CD4-positive, alpha-beta T cell treated with Interleukin-17A for 4 hours (primary cell): Measurements from ENCODE around the gene CERS6.

ENCODE experiments used
- DNase-seq: peaks from one replicate; pipeline ENCODE4 v3.0.0-alpha.2; 2020; ENCODE audit warnings: mixed read lengths

CERS6 gene

GRCh38 chr2:168608796-168609195 is 152.7 kb downstream of the CERS6 start:
- DNase-seq: no peak

- DNase-seq: no peak
Observed at GRCh38 chr2:168611091-168611490, 155.0 kb downstream of the CERS6 start.

DNA sequence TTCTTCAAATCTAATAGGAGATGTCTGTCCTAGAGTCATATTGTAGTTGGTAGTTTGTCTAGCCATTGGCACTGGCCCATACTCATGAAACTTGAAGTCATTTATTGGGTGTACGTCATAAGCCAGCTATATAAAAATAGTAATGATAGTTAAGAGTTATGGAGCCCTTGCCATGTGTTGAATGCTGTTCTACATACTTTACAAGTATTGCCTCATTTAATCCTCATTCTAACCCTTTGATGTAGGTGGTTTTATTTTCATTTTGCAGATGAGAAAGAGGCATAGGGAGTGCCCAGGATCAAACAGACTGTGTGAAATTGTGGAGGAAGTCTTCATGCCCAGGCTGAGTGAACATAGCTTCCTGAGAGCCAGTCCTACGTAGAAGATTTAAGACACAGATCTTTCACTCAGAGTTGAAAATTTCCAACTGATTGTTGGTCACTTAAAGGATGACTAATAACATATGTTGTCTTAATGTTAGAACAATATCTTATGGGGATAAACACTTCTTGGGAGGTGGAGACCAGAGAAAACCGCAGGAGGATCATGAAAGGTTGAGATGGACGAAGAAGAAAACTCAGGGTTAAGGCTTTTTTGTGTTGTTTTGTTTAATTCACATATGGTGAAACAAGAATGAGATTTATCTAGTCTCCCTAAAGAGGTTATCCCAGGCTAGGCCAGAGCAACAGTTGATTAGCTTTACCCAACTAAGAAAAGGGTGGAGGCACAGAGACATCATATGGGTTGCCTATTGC is 156.0 kb downstream of the CERS6 start:
- DNase-seq: peak; percentile 9

DNA sequence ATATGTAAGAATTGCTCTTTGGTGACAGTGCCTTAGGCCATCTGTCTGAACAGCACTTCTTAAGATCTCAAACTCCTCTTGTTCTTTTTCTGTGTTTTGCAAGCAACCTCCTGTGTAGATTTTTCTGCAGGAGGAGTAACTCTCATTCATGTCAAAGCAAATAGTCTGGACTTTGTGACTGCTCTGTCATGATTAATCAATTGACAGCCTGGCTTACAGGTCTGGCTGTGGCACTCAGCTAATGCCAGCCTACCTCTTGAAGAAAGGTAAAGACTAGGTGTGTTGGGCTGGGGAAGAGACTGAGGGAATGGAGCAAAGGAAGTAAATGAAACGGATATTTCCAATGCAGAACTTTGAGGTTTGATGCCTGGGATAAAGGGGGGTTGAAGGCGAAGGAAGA is 156.6 kb downstream of the CERS6 start:
- no peak for DNase-seq

GRCh38 chr2:168613551-168613950 is 157.5 kb downstream of the CERS6 start:
- no peak for DNase-seq

DNA sequence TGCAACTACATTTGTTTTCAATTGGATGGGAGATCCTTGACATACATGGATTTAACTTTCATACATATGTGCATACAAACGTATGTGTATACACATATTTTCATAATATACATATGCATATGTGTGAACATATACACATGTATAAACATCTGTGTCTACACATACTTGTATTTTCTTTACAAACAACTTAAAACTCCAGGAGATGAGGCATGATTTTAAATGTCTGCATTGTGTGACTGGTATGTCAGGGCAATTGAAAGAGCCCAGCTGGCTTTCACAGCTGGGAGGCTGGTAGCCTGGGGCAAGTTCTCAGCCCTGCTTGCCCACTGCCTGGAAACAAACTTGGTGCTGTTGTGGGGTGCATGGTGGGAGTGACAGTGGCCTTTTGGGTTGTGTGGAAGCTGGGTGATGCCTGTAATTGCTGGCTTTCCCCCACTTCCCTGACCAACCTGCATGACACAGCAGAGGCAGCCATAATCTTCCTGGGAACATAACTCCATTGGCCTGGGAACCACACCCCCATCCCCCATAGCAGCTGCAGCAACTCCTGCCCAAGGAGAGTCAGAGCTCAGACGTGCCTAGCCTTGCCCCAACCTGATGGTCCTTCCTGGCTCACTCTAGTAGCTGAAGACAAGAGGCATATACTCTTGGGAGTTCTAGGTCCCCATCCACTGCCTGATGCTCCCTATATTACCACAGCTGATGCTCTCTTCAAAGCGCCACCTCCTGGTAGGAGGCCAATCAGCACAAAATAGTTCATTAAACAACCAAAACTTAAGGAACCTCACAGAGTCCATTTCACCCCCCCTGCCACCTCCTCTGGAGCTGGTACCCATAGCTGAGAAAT is 158.3 kb downstream of the CERS6 start:
- DNase-seq: peak; percentile 14

GRCh38 chr2:168620554-168620953 is 164.5 kb downstream of the CERS6 start:
- no peak for DNase-seq

- no peak for DNase-seq
Observed at GRCh38 chr2:168622559-168622958, 166.5 kb downstream of the CERS6 start.

DNA sequence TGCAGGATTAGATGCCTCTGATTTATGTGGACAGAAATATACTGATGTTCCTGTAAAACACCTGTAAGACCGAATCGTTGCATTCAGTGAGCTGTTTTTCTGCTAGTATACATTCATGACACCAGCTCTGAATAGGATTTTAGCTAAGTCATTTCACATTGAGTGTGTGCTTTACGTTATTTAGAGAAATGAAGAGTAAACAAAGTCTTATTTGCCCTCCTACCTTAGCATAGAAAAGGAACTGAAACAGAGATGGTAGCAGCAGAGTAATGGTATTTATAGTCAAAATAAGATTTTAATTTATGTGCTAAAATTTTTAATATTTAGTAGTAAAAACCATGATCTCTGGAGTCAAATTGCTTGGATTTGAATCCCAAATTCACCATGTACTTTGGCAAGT is 168.0 kb downstream of the CERS6 start:
- no peak for DNase-seq

- DNase-seq: no peak
Observed at GRCh38 chr2:168626096-168626495, 170.0 kb downstream of the CERS6 start.

DNA sequence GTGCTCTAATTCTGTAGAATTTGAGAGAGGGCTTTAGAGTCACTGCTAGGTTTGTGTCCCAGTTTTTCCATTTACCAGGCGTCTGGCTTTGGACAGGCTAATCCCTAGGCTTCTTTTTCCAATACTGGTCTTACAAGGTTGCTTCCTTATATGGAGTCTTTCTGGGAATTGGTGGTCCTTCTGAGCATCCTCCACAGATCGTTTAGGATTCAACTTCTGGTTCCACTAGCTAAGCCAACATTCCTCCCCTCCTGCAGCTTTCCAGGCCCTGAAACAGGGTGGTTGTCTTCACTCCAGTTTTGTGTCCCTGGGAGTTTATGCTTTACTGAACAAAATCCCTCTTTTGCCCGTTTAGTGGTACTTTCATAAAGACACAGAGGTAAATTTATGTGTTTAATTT is 170.6 kb downstream of the CERS6 start:
- DNase-seq: no peak

DNA sequence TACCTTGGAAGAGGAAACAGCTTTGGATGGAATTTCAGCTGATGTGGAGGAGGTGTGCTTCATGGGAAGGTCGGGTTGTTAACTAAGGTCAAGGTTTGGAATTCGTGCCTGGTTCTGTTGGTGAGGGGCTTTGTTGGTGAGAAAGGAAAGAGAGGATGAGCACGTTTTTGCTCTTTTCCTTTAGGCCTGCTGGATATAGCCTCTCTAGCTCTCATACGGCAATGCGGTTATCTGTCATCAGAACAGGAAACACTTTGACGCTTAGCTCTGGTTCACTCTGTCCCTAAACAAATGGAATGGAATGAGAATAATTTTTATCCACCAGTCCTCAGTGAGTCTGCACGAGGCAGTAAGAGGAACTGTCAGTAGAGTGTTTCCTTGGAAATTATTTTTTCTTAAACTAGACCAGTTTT is 176.6 kb downstream of the CERS6 start:
- DNase-seq: no peak

- no peak for DNase-seq
Observed at GRCh38 chr2:168633200-168633599, 177.1 kb downstream of the CERS6 start.

DNA sequence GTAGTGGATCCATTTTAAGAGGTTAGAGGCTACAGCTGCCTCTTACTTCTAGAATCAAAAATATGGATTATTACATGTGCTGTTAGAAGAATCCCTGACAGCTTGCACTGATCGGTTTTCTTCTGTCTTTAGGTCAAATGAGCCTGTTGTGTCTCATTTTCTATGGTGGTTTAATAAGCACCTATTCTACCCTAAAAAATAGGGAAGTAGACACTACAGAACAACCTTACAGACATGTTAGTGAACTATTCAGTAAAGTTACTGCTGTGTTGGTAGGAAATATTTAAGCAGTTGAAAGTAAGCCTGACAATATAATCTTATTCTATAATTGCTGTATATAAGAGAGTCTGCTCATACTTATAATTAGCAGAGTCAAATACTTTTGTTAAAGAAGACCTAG is 177.8 kb downstream of the CERS6 start:
- DNase-seq: no peak

DNA sequence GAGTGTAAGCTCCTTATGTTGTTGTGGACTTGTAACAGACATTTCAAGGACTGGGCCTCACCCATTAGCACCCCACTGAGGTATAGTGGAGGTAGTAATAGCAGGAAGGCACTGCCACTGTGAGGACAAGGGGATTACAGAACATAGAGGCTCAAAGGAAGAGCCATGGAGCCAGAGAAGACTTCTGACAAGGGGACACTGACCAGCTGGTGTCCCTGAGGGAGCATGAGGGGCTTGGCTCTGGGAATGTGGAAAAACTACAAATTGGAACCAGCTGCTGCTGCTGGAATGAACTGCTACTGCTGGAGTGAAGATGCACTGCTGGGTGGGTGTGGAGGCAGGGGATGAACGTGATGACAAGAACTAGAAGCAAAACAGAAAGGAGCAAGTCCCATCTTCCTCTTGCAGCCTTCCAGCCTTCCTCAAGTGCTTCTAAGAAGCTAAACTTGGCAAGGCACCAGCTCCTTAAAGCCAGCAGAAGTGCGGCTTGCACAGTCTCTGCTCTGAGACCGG is 179.0 kb downstream of the CERS6 start:
- DNase-seq: no peak

- DNase-seq: no peak
Observed at GRCh38 chr2:168639018-168639417, 182.9 kb downstream of the CERS6 start.

DNA sequence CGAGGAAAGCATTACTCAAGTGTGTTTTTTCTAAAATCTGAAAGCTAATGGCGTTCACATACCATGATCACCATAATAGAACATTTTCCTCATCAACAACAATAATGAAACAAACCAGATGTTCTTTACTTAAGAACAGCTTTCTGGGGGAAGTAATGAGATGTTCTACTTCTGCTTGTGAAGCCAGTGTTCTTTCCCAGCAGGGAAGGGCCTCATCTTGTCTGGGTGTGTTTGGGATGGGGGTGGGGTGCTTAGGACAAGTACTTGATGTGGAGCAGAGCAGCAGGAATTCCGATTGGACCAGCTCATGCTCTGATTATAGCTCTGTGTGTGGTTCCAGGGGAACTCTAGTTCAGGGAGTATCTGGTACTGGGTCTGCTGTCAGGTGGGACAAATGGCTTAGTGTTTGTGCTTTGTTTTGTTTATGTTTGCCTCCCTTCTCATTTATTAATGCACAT is 183.4 kb downstream of the CERS6 start:
- no peak for DNase-seq

DNA sequence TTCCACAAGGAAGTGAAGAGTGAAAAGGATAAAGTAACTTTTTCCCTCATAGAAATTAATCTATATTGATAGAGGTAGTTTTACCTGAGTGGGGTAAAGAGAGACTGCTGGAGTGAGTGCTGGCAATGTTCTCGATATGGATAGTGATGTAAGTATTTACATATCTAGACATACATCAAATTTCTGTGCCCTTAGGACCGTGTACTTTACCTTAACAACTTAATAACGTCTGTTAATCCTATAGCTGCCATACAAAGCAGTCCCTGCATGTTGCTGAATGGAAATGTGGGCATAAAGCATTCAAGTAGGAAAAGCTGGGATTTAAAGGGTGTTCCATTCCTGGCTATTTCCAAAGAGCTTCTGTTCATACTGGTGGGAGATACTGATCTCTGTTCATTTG is 184.0 kb downstream of the CERS6 start:
- DNase-seq: no peak

- no peak for DNase-seq
Observed at GRCh38 chr2:168641636-168642035, 185.6 kb downstream of the CERS6 start.

DNA sequence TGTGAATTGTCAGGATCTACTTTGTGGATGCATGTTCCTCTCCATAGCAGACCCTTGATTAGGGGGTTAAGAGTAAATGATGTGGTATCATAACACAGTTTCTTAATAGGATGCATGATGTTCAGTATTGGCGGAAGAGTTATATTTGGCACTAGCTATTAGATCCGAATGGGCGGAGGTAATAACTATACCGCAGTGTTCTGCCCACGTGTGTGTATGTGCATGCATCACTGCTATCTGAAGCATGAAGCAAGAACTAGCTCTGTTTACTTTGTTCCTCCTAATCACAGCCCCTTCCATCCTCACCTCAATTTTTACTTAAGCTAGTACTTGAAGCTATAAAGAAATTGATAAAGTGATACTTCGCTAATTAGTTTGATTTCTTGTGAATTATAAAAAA is 186.8 kb downstream of the CERS6 start:
- no peak for DNase-seq

DNA sequence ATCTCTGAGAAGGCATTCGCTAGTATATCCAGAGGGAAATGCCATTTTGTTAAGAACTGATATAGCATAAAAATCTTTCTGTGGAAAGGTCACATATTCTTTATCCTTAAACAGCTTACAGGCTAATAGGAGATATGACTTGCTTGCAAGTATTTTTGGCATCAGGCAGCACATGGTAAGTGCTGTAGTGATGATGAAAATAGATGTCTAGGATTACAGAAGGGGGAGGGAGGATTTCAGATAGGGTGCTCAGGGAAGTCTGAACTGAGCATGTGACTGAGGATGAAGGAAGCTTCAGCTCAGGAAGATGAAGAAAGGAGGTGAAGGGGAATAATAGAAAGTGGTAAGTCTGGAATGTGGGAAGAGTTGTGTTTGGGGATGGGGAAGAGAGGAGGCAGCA is 187.9 kb downstream of the CERS6 start:
- no peak for DNase-seq

DNA sequence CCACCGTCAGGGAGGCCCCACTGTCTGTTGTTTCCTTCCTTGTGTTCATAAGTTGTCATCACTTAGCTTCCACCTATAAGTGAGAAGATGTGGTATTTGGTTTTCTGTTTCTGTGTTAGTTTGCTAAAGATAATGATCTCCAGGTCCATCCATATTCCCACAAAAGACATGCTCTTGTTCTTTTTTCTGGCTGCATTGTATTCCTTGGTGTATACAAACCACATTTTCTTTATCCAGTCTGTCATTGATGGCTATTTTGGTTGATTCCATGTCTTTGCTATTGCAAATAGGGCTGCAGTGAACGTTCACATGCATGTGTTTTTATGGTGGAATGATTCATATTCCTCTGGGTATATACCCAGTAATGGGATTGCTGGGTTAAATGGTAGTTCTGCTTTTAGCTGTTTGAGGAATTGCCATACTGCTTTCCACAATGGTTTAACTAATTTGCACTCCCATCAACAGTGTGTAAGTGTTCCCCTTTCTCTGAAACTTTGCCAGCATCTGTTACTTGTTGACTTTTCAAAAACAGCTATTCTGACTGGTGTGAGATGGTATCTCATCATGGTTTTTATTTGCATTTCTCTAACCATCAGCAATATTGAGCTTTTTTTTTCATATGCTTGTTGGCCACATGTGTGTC is 189.7 kb downstream of the CERS6 start:
- no peak for DNase-seq

- DNase-seq: no peak
Observed at GRCh38 chr2:168649105-168649504, 193.0 kb downstream of the CERS6 start.

GRCh38 chr2:168649562-168649961 is 193.5 kb downstream of the CERS6 start:
- no peak for DNase-seq
